Measurements from ENCODE around the gene CPED1. TPM values are rescaled to one million over a fixed set of nuclear protein-coding genes. Genes with fewer than 3 reads are reported as not detected.
"Not testable (repeated sequence)": the region's sequence is repeated elsewhere in the genome, so short reads cannot be mapped to it uniquely, and the experiment has no call there.

Gene CPED1
- total RNA-seq, 6 donors from 2014 or later: 12.9 to 31.6 (median 18.1) TPM

DNA sequence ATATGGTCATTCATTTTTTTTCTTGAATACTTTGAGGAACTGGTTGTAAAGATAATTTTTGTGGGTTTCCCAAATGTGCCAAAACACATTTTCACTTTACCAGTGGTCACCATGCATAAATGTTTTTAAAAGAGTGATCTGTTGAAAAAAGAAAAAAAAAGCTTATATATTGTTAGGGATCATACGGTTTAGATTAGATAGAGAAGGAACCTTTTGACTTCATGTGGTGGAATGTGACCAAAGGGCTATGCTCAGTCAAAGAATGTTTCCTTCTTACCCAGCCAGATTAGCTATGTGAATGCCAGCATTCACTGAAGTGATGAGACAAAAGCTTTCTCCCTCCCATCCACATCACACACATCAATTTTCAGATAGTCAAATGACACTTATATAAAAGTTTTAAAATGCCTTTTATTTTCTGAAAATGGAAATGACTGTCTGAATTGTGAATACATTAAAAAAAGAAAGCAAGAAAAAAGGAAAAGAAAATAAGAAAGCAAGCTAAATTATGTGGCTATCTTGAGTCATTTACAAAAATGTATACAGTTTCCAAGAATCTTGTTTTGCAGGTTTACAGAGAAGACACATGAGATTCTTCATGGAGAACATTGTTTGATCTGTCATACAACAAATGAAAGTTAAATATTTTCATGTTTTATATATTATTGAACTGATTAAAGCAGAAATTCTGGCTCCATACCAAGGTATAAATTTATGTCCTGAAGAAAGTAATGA is 8.6 kb upstream of the CPED1 start:
- ATAC-seq (ENCODE audit: low FRiP score in 2 of 2) (no peak), DNase-seq (no peak)
- Histone ChIP-seq H3K4me3 (no peak overlapping the region), H3K9me3 (no peaks in the 10 kb centered on the region), H3K36me3 (peaks cover under 1 to 27% (median 9%) of the 10 kb centered on the region in 4 donors), H3K27ac (no peak overlapping the region), H3K4me1 (no peaks in the 10 kb centered on the region), H3K27me3 (no peaks in the 10 kb centered on the region)
- WGBS, 2 donors: 8 to 21% methylated on average over 1 of the region's 1 CpG
- TF ChIP-seq POLR2AphosphoS5 (IDR thresholded peaks at IDR 0.05) (no peak), POLR2A (IDR thresholded peaks at IDR 0.05) (no peak), EP300 (IDR thresholded peaks at IDR 0.05) (no peak)
- TF ChIP-seq, protein P1, sequence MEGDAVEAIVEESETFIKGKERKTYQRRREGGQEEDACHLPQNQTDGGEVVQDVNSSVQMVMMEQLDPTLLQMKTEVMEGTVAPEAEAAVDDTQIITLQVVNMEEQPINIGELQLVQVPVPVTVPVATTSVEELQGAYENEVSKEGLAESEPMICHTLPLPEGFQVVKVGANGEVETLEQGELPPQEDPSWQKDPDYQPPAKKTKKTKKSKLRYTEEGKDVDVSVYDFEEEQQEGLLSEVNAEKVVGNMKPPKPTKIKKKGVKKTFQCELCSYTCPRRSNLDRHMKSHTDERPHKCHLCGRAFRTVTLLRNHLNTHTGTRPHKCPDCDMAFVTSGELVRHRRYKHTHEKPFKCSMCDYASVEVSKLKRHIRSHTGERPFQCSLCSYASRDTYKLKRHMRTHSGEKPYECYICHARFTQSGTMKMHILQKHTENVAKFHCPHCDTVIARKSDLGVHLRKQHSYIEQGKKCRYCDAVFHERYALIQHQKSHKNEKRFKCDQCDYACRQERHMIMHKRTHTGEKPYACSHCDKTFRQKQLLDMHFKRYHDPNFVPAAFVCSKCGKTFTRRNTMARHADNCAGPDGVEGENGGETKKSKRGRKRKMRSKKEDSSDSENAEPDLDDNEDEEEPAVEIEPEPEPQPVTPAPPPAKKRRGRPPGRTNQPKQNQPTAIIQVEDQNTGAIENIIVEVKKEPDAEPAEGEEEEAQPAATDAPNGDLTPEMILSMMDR (IDR thresholded peaks at IDR 0.05): no peak

DNA sequence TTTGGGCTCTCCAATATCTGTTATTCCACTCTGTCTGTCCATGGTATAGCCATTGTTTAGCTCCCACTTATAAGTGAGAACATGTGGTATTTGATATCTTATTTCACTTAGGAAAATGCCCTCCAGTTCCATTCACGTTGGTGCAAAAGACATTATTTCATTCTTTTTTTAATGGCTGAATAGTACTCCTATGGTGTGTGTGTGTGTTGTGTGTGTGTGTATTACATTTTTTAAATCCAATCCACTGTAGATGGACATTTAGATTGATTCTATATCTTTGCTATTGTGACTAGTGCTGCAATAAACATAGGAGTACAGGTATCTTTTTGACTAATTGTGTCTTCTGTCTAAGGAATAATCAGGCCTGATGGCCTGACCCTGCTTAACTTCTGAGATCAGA is 7.4 kb upstream of the CPED1 start:
- no peak for DNase-seq
- no peaks in the 10 kb centered on the region for H3K27me3 ChIP-seq

GRCh38 chr7:120981888-120982615 is 6.5 kb upstream of the CPED1 start:
- WGBS, 2 donors: 80 to 81% methylated on average over 4 of the region's 4 CpGs

More for the DNA sequence above, 7.4 kb upstream of the CPED1 start:
- TF ChIP-seq POLR2A (IDR thresholded peaks at IDR 0.05) (no peak), EP300 (IDR thresholded peaks at IDR 0.05) (no peak), POLR2AphosphoS5 (IDR thresholded peaks at IDR 0.05) (no peak)
- TF ChIP-seq, protein P1 (IDR thresholded peaks at IDR 0.05): no peak
- Histone ChIP-seq H3K4me3 (no peak overlapping the region), H3K4me1 (no peaks in the 10 kb centered on the region), H3K9me3 (no peaks in the 10 kb centered on the region), H3K36me3 (peaks cover 0 to 15% (median 2%) of the 10 kb centered on the region in 4 donors), H3K27ac (no peak overlapping the region)
- 86 to 91% methylated on average over 1 of the region's 1 CpG for WGBS, 2 donors
- ATAC-seq (ENCODE audit: low FRiP score in 2 of 2): no peak

DNA sequence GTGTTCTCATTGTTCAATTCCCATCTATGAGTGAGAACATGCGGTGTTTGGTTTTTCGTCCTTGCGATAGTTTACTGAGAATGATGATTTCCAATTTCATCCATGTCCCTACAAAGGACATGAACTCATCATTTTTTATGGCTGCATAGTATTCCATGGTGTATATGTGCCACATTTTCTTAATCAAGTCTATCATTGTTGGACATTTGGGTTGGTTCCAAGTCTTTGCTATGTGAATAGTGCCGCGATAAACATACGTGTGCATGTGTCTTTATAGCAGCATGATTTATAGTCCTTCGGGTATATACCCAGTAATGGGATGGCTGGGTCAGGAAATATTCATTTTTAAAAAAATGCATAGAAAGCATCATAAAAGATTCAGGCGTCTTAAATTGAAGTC is 4.9 kb upstream of the CPED1 start:
- H3K9me3 ChIP-seq; ATAC-seq (ENCODE audit: low FRiP score in 2 of 2); H3K27me3 ChIP-seq; H3K27ac ChIP-seq; H3K36me3 ChIP-seq; DNase-seq; H3K4me3 ChIP-seq; H3K4me1 ChIP-seq: not testable (repeated sequence)
- WGBS, 2 donors: 97 to 98% methylated on average over 5 of the region's 8 CpGs

More at GRCh38 chr7:120981888-120982615, 6.5 kb upstream of the CPED1 start:
- Histone ChIP-seq H3K9me3 (no peaks in the 10 kb centered on the region), H3K36me3 (peaks cover 0 to 6% (median 0%) of the 10 kb centered on the region in 4 donors), H3K27ac (no peak overlapping the region), H3K4me3 (no peak overlapping the region), H3K27me3 (no peaks in the 10 kb centered on the region), H3K4me1 (no peaks in the 10 kb centered on the region)
- ATAC-seq (ENCODE audit: low FRiP score in 2 of 2): no peak
- no peak for TF ChIP-seq EP300 (IDR thresholded peaks at IDR 0.05)
- TF ChIP-seq POLR2A (IDR thresholded peaks at IDR 0.05): no peak
- no peak for TF ChIP-seq POLR2AphosphoS5 (IDR thresholded peaks at IDR 0.05)
- TF ChIP-seq, protein P1 (IDR thresholded peaks at IDR 0.05): no peak
- no peak for DNase-seq

- H3K27ac ChIP-seq: no peak overlapping the region
- DNase-seq (no peak), ATAC-seq (ENCODE audit: low FRiP score in 2 of 2) (no peak)
- H3K36me3 ChIP-seq: no peaks in the 10 kb centered on the region
- H3K4me1 ChIP-seq: peaks cover 5 to 18% (median 10%) of the 10 kb centered on the region in 4 donors
- H3K27me3 ChIP-seq: no peaks in the 10 kb centered on the region
- no peak overlapping the region for H3K4me3 ChIP-seq
- TF ChIP-seq POLR2AphosphoS5 (IDR thresholded peaks at IDR 0.05): no peak
- no peaks in the 10 kb centered on the region for H3K9me3 ChIP-seq
- WGBS, 2 donors: 83 to 93% methylated on average over 3 of the region's 3 CpGs
These were observed 4.1 kb upstream of the CPED1 start for GRCh38 chr7:120984406-120984805.

Measured in upper lobe of left lung (tissue), 6 donors.